HG02970 (cell line): Measurements from ENCODE around the gene CENPA.

ENCODE experiments used
- ATAC-seq: cut with Tn5 transposase; IDR thresholded peaks from one replicate; pipeline ENCODE4 v1.9.1; 2021; ENCODE audit warnings: mild to moderate bottlenecking, moderate library complexity, moderate number of reproducible peaks; ENCODE audit not compliant: unreplicated experiment, low FRiP score

Gene CENPA

DNA sequence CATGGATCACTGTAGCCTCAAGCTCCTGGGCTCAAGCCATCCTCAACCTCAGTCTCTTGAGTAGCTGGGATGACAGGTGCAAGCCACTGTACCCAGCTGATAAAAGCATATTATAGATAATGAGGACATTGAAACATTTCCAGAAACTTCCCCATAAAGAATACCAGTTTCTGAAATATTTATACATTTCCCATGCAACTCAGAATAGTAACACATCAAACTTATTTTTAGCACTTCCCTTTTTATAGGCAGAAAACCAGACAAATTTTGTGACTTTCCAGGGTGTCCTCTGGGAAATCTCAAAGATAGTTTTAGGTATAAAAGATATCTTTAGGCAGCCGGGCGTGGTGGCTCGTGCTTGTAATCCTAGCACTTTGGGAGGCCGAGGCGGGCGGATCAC, 37.0 kb downstream of the CENPA start:
- ATAC-seq, result no peak

DNA sequence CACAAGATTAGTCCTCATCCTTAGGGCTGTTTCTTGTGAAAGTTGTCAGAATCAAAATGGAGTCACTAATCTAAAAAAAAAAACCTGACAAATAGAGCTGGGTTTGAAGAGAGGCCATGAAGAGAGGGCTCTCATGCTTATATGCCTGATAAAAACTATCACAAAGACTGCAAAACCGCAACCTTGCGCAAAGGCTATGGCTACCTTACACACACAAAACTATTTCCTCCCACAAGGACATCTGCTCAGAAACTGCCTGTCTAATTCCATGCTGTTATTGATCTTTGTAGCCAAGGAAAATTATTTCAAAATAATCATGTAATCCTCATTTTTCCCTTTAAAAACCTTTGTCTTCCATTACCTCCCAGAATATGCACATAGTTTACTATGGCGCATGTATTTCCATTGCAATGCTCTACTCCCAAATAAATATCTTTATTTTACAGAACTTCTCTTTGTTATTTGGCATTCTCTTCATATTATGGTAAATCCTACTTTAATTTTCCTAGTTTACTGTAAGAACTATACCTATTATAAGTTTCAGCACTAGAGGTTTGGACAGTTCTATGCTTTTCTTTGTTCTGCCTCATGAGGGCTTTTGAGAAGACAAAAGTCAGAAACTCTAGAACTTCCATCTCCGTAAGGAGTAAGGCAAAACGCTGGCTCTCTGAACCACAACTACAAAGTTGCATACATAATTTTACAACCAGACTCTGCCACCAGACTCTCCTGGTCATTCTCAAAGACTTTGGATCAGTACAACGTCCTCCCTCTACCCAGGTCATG, 52.5 kb downstream of the CENPA start:
- ATAC-seq, result no peak

DNA sequence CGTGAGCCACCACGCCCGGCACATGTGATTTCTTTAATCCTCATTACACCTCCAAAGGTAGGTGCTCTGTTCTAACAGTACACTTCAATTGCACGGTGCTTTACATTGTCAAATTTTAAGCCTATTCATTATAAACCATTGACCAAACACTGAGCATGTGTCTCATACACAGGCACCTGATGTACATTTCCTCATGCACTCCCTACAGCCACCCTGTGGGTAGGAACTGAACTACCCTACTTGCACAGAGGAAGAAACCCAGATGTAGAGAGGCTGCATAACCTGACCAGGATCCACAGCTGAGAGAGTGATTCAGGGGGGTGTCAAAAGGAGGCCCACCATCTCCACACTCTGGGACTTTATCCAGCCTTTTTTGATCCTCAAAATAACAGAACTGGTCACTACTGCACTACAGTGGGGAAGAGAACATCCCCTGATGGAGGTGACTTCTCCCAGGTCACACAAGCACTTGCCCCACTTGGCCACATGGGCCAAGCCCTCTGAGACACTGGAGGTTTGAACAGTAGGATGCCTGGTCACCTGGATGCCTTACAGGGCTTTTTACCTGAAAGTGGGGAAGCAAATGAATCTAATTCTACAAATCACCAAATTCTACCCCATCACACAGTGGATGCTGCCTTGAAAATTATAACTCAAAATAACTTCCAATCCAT, 55.2 kb downstream of the CENPA start:
- ATAC-seq, result no peak

DNA sequence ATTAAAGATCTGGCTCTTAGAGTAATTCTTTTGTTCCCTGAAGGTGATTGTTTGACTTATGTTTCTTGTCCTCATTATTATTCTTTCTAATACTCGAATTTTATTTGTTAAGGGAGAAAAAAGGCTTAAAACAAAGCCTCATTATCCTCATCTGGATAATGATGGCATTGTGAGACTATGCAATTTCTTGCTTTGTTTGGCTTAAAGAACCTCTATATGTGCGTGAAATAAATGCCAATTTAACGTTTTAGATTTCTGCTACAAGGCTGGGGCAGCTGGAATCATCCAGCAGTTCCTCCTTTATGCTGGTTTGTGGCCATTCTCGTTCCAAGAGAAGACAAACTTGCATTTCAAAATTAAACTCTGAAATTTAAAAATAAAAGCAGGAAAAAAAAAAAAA, 57.2 kb downstream of the CENPA start:
- no peak for ATAC-seq
